Spinal cord (tissue), 10 donors: Measurements from ENCODE around the gene NRN1L. TPM values are rescaled to one million over a fixed set of nuclear protein-coding genes. Genes with fewer than 3 reads are reported as not detected.
"Not testable (repeated sequence)": the region's sequence is repeated elsewhere in the genome, so short reads cannot be mapped to it uniquely, and the experiment has no call there.

ENCODE experiments used
- DNase-seq, 6 donors: peaks; one replicate each; pipeline versions ENCODE4 v3.0.0 to v3.0.0-alpha.2; 2013 to 2015; ENCODE audit warnings: low spot score in 6 of 6, low read depth in 4 of 6
- H3K27ac ChIP-seq: one replicate; pipeline ENCODE4 v1.5.1; 2013; ENCODE audit warnings: low read depth, low read length, control low read depth
- H3K27me3 ChIP-seq: one replicate; pipeline ENCODE4 v1.6.1; 2013; ENCODE audit warnings: low read length; ENCODE audit not compliant: control insufficient read depth, insufficient read depth
- H3K36me3 ChIP-seq: one replicate; pipeline ENCODE4 v1.6.1; 2013; ENCODE audit warnings: low read length; ENCODE audit not compliant: control insufficient read depth, insufficient read depth
- H3K4me1 ChIP-seq: one replicate; pipeline ENCODE4 v1.6.1; 2013; ENCODE audit warnings: low read length; ENCODE audit not compliant: control insufficient read depth, insufficient read depth
- H3K4me3 ChIP-seq: one replicate; pipeline ENCODE4 v1.5.1; 2013; ENCODE audit warnings: low read depth, low read length, control low read depth
- H3K9me3 ChIP-seq: one replicate; pipeline ENCODE4 v1.6.1; 2013; ENCODE audit warnings: low read length; ENCODE audit not compliant: control insufficient read depth, insufficient read depth
- WGBS: methylation state at CpG from one replicate; pipeline ENCODE4 v1.1.5; 2013; ENCODE audit warnings: missing lambda C conversion rate; ENCODE audit not compliant: insufficient coverage; 5-methylcytosine and 5-hydroxymethylcytosine counted together
- polyA plus RNA-seq, 2 donors: library from polyadenylated mRNA; unstranded; fragments of 120-200 nt; gene quantifications; one replicate each; pipeline ENCODE4 v1.2.1, GENCODE V29; 2013; ENCODE audit not compliant: insufficient read length in 2 of 2
- total RNA-seq, 2 donors: library from RNA; depleted of rRNA in 1 of 2; stranded (reverse); fragments of 120-200 nt in 1 of 2; fragments of >200 nt in 1 of 2; gene quantifications; one replicate each; pipeline versions ENCODE4 v1.2.3 to v1.2.4, GENCODE V29; 2013 to 2014
- donor health status: healthy.

The NRN1L gene
- total and polyA plus RNA-seq, 4 donors: 0.89 to 2.5 (median 1.5) TPM

DNA sequence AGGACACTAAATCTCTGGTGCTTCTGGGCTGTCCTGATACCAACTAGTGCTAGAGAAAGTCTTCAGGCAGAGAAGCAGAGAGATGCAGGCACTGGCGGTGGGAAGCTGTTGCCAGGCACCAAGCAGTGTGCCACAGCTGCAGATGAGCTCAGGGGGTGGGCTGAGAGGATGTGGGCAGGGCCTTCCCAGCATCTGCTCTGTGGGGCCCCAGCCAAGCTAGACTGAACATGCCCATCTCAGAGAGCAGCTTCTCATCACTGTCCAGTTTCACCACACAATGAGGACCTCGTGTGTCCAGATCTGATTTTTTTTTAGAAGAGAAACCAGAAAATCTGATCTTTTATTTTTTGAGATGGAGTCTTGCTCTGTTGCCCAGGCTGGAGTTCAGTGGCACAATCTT, 25.5 kb downstream of the NRN1L start:
- Histone ChIP-seq H3K4me3 (no peak overlapping the region), H3K9me3 (no peaks in the 10 kb centered on the region), H3K36me3 (peaks cover 41% of the 10 kb centered on the region), H3K27me3 (no peaks in the 10 kb centered on the region), H3K27ac (peak overlapping the region; percentile 63), H3K4me1 (peaks cover 14% of the 10 kb centered on the region)
- peak in 2 of 6 donors; percentile 60 to 75 for DNase-seq
- 0% methylated on average over 1 of the region's 2 CpGs for WGBS

DNA sequence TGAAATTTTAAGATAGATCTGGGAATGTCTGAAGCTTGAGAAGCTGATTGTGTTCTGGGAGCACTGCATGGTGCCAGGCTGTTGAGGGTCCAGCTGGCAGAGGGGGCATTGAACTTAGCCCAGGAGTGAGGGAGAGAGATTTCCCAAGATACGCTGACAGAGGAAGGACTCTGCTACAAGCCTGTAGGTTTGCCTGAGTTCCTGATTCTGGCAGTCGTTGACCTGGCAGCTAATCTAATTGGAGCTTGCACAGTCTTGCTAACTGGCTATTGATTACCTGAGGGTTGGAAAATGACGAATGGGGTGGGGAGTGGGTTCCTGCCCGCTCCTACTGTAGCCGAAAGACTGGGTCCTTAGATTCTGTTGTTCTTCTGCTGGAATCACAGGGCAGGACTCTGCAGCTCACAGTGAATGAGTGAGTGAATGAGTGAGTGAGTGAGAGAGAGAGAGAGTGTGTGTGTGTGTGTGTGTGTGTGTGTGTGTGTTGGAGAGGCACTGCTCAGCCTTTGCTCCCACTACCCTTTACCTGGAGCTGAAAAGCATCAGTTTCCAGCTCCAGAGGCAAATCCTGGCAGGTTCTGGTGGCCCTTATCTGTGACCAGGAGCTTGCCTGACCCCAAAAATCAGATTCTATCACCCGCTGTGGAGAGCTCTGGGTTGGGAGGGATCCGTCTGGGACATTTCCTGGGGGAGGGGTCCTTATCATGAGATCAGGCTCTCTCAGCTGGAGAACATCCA, 30.2 kb downstream of the NRN1L start:
- H3K36me3 ChIP-seq: peaks cover 53% of the 10 kb centered on the region
- H3K9me3 ChIP-seq: no peaks in the 10 kb centered on the region
- WGBS: 85% methylated on average over 5 of the region's 7 CpGs
- H3K4me3 ChIP-seq: no peak overlapping the region
- DNase-seq: no peak
- H3K27ac ChIP-seq: peak overlapping the region; percentile 10
- peaks cover 48% of the 10 kb centered on the region for H3K4me1 ChIP-seq
- no peaks in the 10 kb centered on the region for H3K27me3 ChIP-seq

DNA sequence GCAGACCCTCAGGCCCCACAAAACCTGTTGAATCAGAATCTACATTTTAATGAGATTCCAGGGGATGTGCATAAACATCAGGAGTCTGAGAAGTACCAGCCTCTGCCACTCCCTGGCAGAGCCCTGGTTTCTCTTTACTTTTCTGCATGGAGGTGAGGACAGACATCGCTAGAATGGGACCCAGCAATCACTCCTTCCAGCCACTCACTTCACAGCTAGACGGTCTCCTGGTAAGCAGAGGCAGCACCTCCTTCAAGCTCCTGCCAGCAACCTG, 30.7 kb downstream of the NRN1L start:
- DNase-seq, H3K9me3 ChIP-seq, H3K4me3 ChIP-seq, H3K27me3 ChIP-seq: not testable (repeated sequence)
- Histone ChIP-seq H3K4me1 (peaks cover 48% of the 10 kb centered on the region), H3K36me3 (peaks cover 50% of the 10 kb centered on the region), H3K27ac (peak overlapping the region; percentile 69)
- no CpG with 5 or more reads among the region's 2 CpGs for WGBS

DNA sequence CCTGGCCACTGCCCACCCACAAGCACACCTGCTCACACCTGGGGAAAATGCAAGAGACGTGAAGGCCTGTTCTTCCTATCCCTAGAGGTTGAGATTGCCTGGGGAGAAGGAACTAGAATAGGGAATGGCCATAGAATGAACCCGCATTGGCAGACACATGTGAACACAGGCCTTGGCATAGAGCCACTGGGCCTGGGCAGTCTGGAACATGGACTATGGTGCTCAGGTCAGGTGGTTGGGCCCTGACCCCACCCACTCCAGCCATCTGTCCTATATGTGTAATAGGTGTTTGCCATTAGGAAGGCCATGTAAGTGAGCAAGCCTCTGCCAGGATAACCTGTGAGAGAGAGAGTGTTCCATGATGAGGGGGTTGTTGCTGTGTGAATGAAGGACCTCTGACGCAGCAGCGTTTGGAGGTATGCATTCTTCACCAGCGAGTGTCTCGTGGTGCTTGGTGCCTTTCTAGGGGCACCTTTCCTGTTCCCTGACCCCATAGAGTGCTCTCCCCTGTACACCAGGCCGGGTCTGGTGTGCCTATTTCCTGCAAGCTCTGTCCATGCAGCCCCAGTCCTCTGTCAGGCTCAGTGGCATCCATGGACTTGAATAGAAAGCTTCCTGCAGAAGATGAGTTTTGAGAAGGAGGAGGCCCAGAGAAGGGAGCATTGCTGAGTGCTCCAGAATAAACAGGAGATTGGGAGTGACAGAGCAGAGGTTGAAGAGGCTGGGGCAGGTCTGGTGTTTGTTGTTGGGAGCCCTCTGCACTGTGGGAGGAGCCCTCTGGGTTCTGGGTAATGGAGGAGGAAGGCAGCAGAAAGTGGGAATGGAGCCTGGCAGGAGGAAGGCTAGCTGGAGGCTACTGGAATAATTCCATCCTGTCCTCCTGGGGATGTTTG, 31.4 kb downstream of the NRN1L start:
- H3K4me3 ChIP-seq: no peak overlapping the region
- no peaks in the 10 kb centered on the region for H3K27me3 ChIP-seq
- H3K36me3 ChIP-seq: peaks cover 47% of the 10 kb centered on the region
- 87% methylated on average over 3 of the region's 7 CpGs for WGBS
- H3K4me1 ChIP-seq: peaks cover 48% of the 10 kb centered on the region
- H3K27ac ChIP-seq: peak overlapping the region; percentile 69
- H3K9me3 ChIP-seq: no peaks in the 10 kb centered on the region
- no peak for DNase-seq

DNA sequence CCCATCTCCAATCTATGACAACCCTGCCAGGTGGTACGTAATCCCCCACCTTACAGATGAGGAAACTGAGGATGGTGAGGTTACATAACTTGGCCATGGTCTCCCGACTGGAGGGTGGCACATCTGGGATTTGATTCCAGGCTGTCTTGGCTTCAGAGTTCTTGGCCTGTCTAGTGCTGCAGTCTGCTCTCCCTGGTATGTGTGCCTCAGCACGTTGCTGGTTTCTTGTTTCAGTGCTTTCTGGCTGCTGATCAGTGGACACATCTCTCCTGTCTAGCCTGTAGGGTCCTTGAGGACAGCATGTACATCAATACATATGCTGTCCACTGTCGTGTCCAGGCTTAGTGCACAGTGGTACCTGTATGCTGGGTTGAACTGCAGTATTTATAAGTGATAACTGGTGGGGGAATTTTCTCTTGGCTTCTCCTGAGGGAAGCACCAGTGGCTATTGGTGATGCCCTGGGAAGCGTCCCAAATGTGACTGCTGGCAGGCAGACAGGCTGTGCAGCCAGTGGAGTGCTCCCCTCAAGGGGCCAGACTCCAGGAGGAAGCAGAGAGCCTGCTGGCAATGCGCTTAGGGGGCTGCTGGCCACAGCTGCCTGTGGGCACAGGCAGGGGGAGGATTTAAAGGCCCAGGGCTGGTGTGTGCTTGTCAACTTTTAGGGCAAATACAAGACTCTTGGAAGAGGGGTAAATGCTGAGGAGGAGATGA, 32.6 kb downstream of the NRN1L start:
- peak in 4 of 6 donors; percentile 33 to 85 (median 46) for DNase-seq
- Histone ChIP-seq H3K27me3 (no peaks in the 10 kb centered on the region), H3K4me1 (peaks cover 48% of the 10 kb centered on the region), H3K27ac (peak overlapping the region; percentile 69), H3K4me3 (no peak overlapping the region), H3K9me3 (no peaks in the 10 kb centered on the region), H3K36me3 (peaks cover 38% of the 10 kb centered on the region)
- WGBS: 48% methylated on average over 5 of the region's 6 CpGs

DNA sequence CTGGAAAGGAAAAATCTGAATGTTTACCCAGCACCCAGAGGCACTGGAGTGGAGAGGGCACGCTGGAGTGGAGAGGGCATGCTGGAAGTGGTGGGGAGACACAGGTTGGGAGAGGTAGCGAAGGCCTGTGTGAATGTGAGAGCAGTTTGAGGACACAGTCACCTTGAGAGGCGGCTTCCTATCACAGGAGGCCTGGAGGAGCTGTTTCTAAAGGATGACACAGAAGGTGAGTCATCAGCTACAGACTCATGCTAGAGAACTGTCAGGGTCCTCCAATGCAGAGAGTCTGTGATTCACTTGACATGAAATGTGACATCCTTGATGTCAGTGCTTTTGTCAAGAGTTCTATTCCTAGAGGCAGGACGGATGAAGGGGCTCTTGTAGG, 33.2 kb downstream of the NRN1L start:
- Histone ChIP-seq H3K27me3 (no peaks in the 10 kb centered on the region), H3K4me1 (peaks cover 51% of the 10 kb centered on the region), H3K27ac (peak overlapping the region; percentile 69), H3K9me3 (no peaks in the 10 kb centered on the region), H3K4me3 (no peak overlapping the region), H3K36me3 (peaks cover 40% of the 10 kb centered on the region)
- 90% methylated on average over 3 of the region's 4 CpGs for WGBS
- DNase-seq: no peak

DNA sequence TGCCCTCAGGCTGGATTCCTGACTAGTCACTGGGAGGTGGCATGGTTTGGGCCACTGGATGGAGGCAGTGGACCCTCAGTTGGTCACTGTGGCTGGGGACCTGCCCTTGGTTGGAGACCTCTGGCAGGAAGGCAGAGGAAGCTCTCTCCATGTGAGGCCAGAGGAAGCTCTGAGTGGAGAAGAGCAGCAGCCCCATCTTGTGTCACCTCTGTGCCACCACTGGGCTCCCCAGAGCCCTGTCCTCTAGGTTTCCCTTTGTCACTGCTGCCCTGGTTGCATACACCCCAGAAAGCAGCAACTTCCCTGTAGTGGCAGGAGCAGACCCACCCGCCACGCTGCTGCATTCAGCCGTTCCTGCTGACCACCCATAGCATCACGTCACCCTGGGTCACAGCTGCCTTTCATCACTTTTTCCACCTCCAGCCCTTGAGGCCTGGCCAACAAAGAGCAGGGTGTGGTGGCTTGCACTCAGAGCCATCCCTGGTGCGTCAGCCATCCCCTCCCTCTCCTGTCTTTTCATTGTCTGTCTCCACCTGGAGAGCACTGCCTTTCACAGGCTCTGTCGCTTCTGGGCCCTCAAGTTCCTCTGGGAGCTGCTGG, 35.0 kb downstream of the NRN1L start:
- peaks cover 67% of the 10 kb centered on the region for H3K4me1 ChIP-seq
- no peaks in the 10 kb centered on the region for H3K27me3 ChIP-seq
- H3K36me3 ChIP-seq: peaks cover 53% of the 10 kb centered on the region
- H3K4me3 ChIP-seq: no peak overlapping the region
- H3K27ac ChIP-seq: peak overlapping the region; percentile 25
- H3K9me3 ChIP-seq: no peaks in the 10 kb centered on the region
- 91% methylated on average over 5 of the region's 6 CpGs for WGBS
- no peak for DNase-seq

DNA sequence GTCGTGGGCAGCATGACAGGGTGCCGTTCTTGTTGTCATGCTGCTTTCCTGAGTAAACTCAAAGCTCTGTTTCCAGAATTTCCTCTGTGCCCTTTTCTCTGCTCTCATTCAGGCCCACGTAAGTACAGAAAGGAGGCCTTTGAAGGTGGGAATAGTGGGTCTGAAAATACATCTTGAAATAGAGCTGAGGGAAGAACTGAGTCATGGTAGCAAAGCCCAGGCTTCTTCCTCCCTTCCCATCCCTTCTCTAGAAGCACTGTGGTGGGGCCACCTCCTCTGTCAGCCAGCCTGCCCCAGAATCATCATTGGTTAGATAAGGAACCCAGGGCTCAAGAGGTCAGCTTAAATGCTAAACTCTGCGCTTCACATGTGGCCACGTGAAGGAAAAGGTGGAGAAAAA, 37.5 kb downstream of the NRN1L start:
- Histone ChIP-seq H3K4me3 (no peak overlapping the region), H3K4me1 (peaks cover 60% of the 10 kb centered on the region), H3K36me3 (peaks cover 43% of the 10 kb centered on the region), H3K27ac (peak overlapping the region; percentile 25), H3K27me3 (no peaks in the 10 kb centered on the region), H3K9me3 (no peaks in the 10 kb centered on the region)
- WGBS: 75% methylated on average over 4 of the region's 5 CpGs
- no peak for DNase-seq

DNA sequence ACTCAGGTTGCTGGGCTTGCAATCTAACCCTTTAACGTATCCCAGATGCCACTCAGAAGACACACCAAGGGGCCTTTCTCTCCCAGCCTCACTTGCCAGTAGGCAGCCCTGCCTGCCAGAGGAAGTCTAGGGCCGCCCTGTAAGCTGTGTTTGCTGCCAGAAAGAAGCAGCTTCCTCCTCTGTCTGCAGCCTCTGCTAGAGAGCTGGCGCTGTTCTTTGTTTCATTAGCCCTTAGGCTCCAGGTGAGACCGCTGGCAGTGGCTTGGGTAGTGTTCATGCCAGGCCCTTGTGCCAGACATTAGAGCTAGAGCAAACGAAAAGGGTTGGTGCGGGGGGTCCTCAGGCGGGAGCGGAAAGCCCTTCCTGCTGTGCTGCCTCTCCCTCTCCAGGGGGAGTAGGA, 38.1 kb downstream of the NRN1L start:
- Histone ChIP-seq H3K36me3 (peaks cover 48% of the 10 kb centered on the region), H3K9me3 (no peaks in the 10 kb centered on the region), H3K27me3 (no peaks in the 10 kb centered on the region), H3K27ac (no peak overlapping the region), H3K4me1 (peaks cover 58% of the 10 kb centered on the region), H3K4me3 (no peak overlapping the region)
- DNase-seq: no peak
- 53% methylated on average over 4 of the region's 8 CpGs for WGBS
